Endometrial microvascular endothelial cells (primary cell): ENCODE results near the gene PTPRN2. TPM values are rescaled to one million over a fixed set of nuclear protein-coding genes. Genes with fewer than 3 reads are reported as not detected.
"Not testable (repeated sequence)": the region's sequence is repeated elsewhere in the genome, so short reads cannot be mapped to it uniquely, and the experiment has no call there.

Experiments used
- in situ Hi-C: cut with HindIII; loops from 2 replicates; pipeline ENCODE4 v1.10.0; 2017; ENCODE audit warnings: low sequenced_read_pairs, low pct_unique_long_range_greater_than_20kb; ENCODE audit errors: inconsistent ontology term
- total RNA-seq: library from RNA; depleted of rRNA; stranded (reverse); fragments of >200 nt; gene quantifications from one replicate; pipeline ENCODE4 v1.2.3, GENCODE V29; 2015; ENCODE audit errors: inconsistent ontology term

The PTPRN2 gene
- total RNA-seq, 1 donor from 2014 or later, result 13.3 TPM

DNA sequence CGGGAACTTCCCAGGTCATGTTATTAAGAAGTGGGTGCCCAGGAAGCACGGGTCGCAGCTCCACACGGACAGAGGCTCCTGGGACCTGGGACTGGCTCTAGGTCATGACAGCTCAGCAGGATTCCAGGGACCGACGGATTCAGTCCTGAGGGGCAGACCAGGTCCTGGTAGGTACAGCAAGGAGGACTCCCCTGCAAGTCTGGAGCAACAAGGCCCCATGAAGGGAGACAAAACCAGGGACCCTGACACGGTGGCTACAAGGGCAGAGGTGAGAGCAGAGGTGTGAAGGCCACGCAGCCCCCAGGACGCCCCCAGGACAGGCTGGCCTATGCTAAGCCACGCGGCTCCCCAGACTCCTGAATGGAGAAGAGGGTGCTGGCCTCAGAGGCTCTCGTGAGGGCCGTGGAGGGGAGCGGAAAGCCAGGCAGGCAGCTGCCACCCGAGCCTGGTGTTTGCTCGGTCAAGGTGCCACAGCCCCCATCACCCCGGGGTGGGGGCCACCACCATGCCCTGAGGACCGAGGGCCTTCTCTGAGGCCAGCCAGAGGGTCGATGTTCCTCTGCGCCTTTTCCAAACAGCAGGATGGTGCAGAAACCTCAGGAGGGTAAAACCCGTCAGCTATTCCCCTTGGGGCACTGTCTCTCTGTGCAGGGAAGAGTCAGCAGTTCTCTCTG, 348.9 kb downstream of the PTPRN2 start:
- in situ Hi-C loops, result no loop called here

DNA sequence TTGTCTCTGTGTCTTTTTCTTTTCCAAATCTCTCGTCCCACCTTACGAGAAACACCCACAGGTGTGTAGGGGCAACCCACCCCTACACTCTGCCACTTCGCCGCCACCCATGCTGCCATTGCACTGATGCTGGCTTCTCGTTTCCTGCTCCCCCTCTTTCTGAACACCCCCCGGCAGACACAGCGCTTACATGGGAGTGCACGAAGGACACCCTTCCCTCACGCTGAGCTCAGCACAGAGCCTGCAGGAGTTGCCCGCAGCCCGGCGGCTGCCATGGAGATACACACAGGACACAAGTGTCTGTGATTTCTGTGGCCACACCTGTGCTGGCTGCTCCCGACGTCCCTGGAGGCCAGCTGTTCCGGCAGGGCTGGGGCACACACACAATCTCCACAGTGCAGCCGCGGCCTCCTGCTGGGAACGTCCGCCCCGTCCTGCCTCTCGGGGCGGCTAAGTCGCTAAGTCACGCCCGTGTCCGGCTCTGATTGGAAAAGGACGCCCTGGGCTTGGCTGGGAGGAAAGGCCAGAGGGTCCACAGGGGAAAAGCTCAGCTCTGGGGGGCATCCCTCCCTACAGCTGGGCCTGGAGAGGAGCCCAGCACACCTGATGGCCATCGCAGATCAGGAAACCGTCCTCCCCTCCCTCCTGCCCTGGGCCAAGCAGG, 349.8 kb downstream of the PTPRN2 start:
- in situ Hi-C loops, result no loop called here

DNA sequence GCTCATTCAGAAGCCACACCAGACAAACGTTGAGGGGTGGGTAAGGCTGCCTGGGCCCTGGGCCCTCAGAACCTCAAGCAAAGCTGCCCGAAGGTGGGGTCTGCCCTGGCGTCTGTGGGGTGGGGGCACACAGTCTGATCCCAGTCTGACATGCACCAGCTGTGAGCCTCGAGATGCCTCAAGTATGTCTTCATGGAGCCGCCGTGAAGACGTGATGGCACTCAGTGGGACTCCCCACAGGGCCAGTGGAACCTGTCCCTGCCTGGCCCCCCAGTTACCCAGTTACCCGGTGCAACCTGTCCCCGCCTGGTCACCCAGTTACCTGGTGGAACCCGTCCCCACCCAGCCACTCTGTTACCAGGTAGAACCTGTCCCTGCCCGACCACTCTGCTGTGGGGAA, 351.2 kb downstream of the PTPRN2 start:
- in situ Hi-C loops, result no loop called here

DNA sequence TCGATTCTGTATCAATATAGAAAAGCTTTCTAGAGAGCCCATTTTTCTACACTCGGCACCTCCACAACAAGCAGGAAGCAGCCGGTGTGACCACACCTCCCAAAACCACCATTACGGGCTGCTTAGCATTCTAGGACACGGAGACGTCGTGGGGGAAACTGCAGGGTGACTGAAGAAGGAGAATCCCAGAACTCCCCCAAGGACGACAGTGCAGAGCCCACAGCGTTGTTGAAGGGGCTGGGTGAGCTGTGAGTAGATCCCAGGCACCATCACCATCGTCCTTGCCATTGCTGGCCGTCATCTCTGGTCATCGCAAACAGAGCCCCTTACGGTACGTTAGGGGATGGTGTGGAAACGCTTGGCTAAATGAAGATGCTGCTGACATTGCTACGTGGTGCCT, 351.8 kb downstream of the PTPRN2 start:
- in situ Hi-C loops, result no loop called here

DNA sequence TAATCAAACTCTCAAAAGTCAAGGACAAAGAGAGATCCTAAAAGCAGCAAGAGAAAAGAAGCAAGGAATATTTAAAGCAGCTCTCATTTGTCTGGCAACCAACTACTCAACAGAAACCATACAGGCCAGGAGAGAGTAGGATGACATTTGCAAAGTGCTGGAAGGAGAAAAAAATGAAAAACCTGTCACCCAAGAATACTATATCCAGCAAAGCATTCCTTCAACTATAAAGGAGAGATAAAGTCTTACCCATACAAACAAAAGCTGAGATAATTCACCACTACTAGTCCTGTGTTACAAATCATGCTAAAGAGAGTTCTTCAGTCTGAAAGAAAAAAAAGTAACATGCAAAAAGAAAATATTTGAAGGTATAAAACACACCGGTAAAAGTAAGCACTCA, 357.7 kb downstream of the PTPRN2 start:
- in situ Hi-C loops, result no loop called here

DNA sequence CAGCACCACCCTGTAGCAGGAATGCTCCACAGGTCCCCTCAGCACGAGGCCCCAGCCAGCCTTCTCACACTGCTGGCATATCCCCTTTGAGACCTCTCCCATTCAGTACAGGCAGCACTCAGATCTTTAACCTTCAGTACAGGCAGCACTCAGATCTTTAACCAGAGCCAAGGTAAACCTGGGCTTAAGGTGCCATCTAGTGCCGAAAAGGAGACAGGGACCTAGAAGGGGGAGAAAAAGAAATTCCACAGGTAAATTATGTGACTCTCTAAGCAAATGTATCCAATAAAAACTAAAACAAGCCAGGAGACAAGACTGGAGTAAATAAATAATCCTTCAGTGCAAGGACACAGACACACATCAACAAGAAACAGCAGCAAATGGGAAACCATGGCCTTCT, 358.6 kb downstream of the PTPRN2 start:
- in situ Hi-C loops, result no loop called here

DNA sequence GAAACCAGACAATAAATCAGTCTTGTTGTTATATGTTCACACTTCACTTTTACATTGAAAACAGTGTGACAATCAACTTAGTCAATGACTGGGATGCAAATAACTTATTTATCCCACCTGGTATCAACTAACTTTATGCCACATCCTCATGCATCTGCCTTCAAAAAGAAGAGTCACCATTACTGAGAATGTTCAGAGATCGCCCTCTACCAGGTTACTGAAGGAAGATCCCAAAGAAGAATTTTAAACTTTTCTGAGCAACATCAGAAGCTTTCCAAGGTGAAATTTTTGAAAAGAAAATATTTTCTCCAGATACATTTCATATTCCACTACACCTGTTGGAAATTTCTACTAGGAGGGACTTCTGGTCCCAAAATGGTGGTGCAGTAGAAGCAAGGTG, 359.5 kb downstream of the PTPRN2 start:
- in situ Hi-C loops, result no loop called here

DNA sequence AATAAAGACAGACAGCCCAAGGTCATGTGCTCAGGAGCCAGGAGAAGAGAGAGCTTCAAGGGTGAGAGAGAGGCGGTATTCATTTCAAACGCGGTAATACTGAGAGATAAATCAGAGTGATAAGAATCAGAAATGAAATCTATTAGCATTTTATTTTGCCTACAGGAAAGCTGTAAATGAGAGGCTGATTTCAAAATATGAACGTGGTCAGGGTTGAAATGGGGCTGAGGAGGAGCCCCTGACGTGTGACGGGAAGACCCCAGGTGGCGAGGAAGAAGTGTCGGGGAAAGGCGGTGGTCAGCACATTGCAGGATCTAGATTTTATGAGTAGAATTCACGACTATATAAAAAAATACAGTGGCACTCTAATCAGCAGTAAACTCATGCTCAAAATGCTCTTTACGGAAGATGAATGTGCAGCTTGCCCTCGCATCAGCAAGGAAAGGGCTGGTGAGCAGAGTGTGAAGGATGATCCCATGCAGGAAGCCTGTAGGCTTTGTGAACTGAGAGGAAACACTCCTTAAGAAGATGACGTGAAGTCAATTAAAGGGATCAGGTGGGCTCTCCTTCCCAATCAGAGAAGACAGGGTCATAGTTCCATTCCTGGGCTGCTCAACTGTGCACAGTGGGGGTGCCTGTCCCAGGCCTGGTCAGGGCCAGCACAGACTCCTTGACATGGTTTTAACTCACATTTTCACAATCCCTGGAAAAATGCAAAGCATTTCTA, 360.2 kb downstream of the PTPRN2 start:
- in situ Hi-C loops, result no loop called here

DNA sequence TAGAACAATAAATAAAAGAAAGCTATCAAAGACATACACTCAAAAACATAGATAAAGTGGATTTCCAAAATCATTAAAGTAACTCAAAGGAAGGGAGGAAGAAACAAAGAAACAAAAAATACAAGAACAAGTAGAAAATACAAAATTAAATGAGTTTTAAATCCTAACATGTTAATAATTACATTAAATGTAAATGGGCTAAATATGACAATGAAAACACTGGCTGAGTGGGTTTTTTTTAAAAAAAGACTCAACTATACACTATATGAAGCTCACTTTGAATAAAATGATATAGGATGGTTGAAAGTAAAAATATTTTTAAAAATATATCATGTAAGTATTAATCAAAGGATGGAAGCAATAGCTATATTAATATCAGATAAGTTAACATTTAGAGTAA, 371.4 kb downstream of the PTPRN2 start:
- in situ Hi-C loops, result no loop called here

DNA sequence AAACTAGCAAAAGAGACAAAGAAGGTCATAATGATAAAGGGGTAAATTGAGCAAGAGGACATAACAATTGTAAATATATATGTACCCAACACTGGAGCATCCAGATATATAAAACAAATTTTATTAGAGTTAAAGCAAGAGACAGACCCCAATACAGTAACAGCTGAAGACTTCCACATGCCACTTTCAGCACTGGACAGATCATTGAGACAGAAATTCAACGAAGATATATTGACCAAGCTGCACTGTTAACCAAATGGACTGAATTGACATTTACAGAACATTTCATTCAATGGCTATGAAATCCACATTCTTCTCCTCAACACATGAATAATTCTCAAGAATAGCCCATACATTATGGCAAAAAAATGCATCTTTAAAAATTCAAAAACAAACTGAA, 378.2 kb downstream of the PTPRN2 start:
- in situ Hi-C loops, result no loop called here

DNA sequence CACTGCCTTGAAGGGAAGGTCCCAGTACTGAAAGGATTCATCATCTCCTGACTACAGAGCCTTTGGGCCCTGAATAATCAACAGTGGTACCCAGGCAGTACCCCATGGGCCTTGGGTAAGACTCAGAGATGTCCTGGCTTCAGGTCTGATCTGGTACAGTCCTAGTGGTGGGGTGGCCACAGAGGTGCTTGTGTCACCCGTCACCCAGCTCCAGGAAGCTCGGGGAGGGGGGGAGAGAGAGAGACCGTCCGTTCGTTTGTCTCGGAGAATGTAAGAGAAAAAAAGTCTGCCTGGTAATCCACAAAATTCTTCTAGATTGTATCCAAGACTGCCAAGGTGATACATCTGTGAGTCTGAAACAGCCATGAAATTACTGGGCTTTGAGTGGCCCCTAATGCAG, 381.3 kb downstream of the PTPRN2 start:
- in situ Hi-C loops, result no loop called here

DNA sequence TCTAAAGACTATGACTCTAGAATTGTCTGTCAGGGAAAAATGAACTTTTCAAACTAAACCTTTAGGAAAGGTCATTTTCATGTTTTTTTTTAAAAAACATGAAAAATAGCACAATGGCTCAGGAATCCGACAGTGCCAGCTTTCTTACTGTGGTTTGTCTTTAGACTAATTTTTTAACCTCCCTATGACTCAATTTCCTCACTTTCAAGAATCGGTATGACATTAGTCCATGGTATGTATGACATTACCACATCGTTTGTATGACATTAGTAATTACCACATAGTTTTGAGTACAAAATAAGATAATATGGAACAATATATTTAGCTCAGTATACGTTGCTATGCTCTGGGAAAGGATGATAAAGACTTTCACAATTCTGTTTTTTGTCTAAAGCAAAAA, 383.2 kb downstream of the PTPRN2 start:
- in situ Hi-C loops, result no loop called here

DNA sequence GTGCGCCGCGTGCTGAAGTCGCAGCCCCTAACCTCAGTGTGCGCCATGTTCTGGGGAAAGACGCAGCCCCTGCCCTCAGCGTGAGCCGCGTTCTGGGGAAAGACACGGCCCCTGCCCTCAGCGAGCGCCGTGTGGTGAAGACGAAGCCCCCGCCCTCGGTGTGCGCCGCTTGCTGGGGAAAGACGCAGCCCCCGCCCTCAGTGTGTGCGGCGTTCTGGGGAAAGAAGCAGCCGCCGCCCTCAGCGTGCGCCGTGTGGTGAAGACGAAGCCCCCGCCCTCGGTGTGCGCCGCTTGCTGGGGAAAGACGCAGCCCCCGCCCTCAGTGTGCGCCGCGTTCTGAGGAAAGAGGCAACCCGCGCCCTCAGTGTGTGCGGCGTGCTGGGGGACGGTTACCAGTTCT, 383.7 kb downstream of the PTPRN2 start:
- in situ Hi-C loops, result not testable (repeated sequence)

DNA sequence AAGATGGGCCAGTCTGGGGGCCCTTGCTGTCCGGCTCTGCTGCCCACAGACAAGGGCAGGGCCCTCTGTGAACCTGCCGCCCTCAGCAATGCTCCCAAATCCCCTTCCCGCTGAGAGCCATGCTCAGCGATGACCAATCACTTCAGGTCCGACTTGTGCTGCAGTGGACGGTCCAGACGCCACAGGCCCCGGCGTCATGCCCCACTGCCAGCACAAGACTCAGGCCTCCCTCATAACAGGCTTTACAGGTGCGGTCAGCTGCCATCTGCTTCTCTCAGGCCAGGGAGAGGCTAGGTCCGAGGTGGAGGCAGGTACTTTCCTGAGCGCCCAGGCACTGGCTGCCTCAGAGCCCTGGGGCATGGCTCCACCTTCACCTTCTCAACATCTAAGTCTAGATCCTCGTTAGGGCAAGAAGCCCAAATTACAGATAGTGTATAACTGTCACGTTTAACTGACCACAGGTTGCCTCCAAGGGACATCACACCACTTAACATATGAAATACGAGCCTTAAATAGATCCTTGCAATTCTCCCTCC, 393.2 kb downstream of the PTPRN2 start:
- in situ Hi-C loops, result no loop called here

DNA sequence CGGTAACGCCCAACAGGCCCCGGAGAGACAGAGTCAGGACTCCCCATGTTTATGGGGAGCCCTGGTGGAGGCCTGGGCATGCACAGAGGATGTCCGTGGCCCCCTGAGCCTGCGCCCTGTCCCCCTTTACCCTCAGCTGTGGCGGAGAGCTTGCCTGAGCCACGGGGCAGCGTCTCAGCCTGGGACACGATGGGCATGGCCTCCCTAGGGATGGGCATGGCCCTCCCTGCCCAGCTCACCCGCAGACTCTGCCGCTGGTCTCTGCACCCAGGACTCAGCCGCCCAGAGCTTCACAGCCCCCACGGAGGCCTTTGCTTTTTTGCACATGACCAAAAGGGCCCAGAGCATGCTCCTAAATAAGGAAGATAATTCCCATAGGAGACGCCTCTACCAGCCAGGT, 394.2 kb downstream of the PTPRN2 start:
- in situ Hi-C loops, result no loop called here

DNA sequence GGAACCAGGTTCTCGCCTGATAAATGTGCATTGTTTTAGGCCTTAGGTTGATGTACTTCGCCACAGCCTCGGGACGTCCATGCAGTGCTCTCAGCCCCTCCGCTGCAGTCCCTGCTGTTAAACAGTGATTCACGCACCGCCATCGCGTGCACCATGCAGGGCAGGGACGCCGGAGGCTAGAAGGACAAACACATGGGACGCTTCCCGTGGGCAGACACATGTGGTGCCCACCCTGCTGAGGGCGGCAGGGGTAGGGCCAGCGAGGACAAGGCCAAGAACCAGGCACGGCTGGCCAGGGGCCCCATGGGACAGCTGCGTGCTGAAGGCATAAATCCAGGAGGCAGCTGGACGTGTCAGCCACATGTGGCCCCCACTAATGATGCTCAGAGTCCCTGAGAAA, 394.7 kb downstream of the PTPRN2 start:
- in situ Hi-C loops, result no loop called here

DNA sequence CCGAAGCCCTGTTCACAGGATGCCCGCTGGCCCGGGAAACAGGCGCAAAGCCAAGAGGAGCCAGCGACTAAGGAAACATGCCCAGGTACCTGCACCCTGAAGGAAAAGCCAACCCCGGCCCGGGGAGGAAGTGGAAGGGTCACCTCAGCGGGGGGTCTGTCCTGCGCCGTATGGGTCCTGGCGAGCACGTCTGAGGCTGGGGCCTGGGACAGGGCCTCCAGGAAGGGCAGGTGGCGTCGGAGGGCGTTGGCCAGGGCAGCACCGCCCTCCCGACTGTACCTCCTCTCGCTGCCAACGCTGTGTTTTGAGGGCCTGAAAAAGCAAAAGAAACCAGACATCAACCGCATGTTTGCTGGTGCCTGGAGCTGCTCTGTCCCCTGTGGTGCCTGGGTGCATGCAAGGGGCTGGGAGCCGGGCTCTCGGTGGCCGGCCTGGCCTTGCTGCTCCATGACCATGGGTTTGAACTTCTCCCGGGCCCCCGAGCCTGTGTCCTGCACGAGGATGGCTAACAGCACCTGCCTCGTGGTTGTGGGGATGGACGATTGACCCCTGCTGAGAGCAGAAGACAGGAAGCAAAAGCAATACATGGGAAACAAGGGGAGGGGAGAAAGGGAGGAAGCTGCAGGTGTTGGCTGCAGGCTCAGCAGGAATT, 395.3 kb downstream of the PTPRN2 start:
- in situ Hi-C loops, result no loop called here

DNA sequence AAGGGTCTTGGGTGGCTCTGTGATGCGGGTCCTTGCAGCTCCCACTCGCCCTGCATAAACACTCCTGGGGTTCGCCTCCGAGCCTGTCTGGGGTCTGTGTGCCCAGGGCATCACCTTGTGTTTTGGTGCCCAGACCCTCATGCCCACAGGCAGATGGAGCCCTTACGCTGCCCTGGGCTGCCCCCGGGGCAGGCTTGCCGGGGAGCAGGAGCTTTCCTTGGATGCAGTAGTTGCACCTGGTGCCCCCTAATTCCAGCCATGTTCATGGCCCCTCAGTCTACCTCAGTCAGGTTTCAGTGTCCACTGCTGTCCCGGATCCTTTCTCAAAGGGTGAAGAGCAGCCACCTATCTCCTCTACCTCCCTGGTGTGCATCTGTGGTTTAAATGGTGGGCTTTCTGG, 396.0 kb downstream of the PTPRN2 start:
- in situ Hi-C loops, result no loop called here

DNA sequence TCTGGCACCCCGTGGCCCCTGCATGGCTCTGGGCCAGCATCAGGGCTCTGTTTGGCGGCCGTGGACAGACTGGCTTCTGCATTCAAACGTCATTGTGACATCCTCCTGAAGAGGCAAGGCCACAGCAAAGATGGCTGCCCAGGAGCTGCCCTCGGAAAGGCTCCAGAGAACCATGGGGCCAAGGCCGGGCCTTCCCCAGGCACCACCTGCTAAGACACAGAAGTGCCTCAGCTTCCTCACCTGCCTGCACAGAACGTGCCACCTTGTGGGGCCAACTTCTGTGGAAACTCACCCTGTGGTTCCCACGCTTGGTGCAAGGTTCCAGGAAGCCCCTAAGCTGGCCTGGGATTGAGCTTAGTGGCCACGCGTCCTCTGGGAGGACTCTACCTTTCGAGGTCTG, 396.9 kb downstream of the PTPRN2 start:
- in situ Hi-C loops, result no loop called here

DNA sequence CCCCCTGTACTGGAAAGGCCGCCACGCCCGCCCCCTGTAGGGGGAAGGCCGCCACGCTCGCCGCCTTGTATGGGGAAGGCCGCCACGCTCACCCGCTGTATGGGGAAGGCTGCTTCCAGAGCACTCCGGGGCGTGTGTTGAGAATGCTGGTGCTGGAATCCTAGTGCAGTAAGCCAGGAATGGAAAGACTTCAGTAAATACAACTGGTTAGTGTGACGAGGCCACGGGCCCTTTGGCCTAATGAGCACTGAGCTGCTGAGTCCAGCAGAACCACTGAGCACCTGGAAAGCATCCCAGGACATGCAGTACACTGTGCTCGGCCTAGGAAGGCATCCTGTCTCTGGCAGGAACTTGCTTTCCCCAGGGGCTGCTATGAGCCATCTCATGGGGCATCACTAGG, 398.9 kb downstream of the PTPRN2 start:
- in situ Hi-C loops, result no loop called here
